Activated naive CD4-positive, alpha-beta T cell treated with anti-CD3 and anti-CD28 coated beads, Interleukin-2, amount 50 U/mL, for 72 hours (primary cell): ENCODE data around the gene DDX60. TPM values are rescaled to one million over a fixed set of nuclear protein-coding genes. Genes with fewer than 3 reads are reported as not detected.
"Not testable (repeated sequence)": the region's sequence is repeated elsewhere in the genome, so short reads cannot be mapped to it uniquely, and the experiment has no call there.

Source experiments
- ATAC-seq, 2 donors: fragments of 150-1000 bp; cut with Tn5 transposase; 2 replicates each; pipeline ENCODE4 v1.10.0; 2021; ENCODE audit warnings: mild to moderate bottlenecking in 2 of 2, moderate library complexity in 2 of 2
- DNase-seq, 2 donors: peaks; one replicate each; pipeline ENCODE4 v3.0.0; 2021 to 2022; ENCODE audit warnings: low spot score in 2 of 2
- H3K27ac Mint-ChIP-seq, 2 donors: one replicate each; pipeline ENCODE4 v1.8.0; 2022; ENCODE audit warnings: mild to moderate bottlenecking in 2 of 2, mixed read lengths in 2 of 2
- H3K36me3 Mint-ChIP-seq, 2 donors: one replicate each; pipeline ENCODE4 v1.8.0; 2022; ENCODE audit warnings: mixed read lengths in 2 of 2
- H3K9me3 Mint-ChIP-seq, 2 donors: one replicate each; pipeline ENCODE4 v1.8.0; 2022; ENCODE audit warnings: mixed read lengths in 2 of 2
- total RNA-seq, 2 donors: library from RNA; stranded (reverse); gene quantifications; one replicate each; pipeline ENCODE4 v1.2.3, GENCODE V29; 2022

Gene DDX60
- total RNA-seq, 2 donors from 2014 or later: 6.4 to 25.6 TPM

DNA sequence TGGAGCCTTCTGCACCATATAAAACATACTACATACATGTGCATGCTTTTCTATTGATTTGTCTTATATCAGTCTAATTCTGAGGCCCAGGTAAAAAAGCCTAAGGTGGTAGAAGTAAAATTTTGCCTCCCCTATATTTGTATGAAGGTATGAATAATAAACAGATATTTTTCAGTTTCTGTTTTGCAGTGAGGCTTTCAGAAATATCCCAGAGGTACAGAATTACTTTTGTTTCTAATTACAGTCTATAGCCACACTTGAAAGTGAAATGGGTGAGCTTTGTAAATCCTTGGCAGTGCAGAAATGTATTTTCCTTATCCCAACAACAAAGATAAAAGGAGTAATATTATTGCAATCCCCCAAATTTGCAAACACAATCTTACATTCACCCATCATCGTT is 59.5 kb downstream of the DDX60 start:
- no peak for ATAC-seq
- Mint-ChIP-seq H3K36me3 (peaks cover 0 to 5% of the 10 kb centered on the region in 2 donors), H3K9me3 (no peaks in the 10 kb centered on the region), H3K27ac (no peak overlapping the region)
- no peak for DNase-seq

GRCh38 chr4:168257768-168258167 is 60.8 kb downstream of the DDX60 start:
- DNase-seq (no peak), ATAC-seq (no peak)
- Mint-ChIP-seq H3K27ac (no peak overlapping the region), H3K9me3 (no peaks in the 10 kb centered on the region), H3K36me3 (peaks cover 10 to 16% of the 10 kb centered on the region in 2 donors)

DNA sequence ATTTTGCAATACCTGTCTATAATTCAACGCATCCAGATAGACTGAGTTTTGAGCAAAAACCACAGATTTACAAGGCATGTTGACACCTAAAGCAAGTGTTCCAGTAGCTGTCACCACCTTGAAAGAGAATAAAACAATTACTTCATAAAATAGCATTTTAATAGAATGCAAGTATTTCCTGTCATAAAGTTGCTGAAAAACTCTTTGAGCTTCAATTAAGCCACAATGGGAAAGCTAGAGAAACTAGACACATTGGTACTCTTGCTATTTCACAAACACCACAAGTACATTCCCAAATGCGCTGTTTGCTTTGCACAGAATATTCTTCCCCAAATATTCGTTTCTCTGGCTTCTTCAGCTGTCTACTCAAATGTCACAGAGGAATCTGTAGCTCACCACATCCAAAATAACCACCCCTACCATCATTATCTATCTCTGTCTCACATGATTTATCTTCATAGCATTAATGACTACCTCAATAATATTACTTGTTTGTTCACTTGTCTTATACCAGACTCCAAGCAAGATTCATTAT is 70.3 kb downstream of the DDX60 start:
- Mint-ChIP-seq H3K36me3 (peaks cover 30 to 34% of the 10 kb centered on the region in 2 donors), H3K9me3 (peaks cover under 1 to 4% of the 10 kb centered on the region in 2 donors), H3K27ac (no peak overlapping the region)
- no peak for ATAC-seq
- DNase-seq: no peak

DNA sequence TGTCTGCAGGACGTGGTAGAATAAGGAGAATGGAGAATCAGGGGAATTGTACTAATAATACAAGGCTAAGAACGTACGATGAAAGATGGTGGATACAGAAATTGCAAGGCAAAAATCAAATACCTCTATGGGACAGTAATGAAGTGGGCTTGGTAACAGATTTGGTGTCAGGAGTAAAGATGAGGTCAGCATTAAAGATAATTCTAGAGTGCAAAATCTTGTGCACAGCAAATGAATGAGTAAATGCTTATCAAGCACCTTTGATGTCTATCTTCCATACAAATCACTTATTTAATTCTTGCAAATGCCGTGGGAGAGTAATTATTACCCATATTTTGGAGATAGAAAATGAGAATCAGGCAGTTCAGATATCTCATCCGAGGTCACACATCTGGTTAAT is 70.9 kb downstream of the DDX60 start:
- Mint-ChIP-seq H3K27ac (no peak overlapping the region), H3K9me3 (peaks cover 7 to 11% of the 10 kb centered on the region in 2 donors), H3K36me3 (peaks cover 33 to 37% of the 10 kb centered on the region in 2 donors)
- ATAC-seq (no peak), DNase-seq (no peak)

DNA sequence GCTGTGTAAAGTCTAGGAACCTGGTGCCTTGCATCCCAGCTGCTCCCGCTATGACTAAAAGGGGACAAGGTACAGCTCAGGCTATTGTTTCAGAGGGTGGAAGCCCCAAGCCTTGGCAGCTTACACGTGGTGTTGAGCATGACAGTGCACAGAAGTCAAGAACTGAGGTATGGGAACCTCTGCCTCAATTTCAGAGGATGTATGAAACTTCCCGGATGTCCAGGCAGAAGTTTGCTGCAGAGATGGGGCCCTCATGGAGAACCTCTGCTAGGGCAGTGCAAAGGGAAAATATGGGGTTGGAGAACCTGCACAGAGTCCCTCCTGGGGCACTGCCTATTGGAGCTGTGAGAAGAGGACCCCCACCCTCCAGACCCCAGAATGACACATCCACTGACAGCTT is 76.6 kb downstream of the DDX60 start:
- H3K36me3 Mint-ChIP-seq: peaks cover 46 to 47% of the 10 kb centered on the region in 2 donors
- peaks cover 17 to 19% of the 10 kb centered on the region in 2 donors for H3K9me3 Mint-ChIP-seq
- DNase-seq (no peak), ATAC-seq (no peak)
- no peak overlapping the region for H3K27ac Mint-ChIP-seq

GRCh38 chr4:168240821-168241220 is 77.7 kb downstream of the DDX60 start:
- DNase-seq (no peak), ATAC-seq (no peak)
- Mint-ChIP-seq H3K27ac (no peak overlapping the region), H3K36me3 (peaks cover 38 to 43% of the 10 kb centered on the region in 2 donors), H3K9me3 (peaks cover 17 to 19% of the 10 kb centered on the region in 2 donors)

DNA sequence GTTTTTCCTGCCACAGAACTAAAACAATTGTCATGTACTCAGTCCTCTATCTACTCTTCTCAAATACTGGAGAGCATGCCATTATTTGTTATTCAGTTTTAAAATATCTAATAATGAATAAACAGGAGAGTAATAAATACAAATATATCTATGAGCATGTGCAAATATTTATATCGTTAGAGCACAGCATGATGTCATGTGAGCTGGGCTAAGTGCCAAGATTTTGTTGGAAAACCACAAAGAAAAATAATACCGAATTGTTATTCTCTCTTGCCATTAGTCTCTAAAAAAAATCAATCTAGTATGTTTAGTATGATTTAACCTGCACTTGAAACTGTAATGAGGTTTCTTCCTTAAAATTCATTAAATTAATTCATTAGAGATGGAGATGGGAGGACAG is 97.3 kb downstream of the DDX60 start:
- DNase-seq (no peak), ATAC-seq (no peak)
- H3K9me3 Mint-ChIP-seq: peaks cover 6 to 10% of the 10 kb centered on the region in 2 donors
- peaks cover 39 to 41% of the 10 kb centered on the region in 2 donors for H3K36me3 Mint-ChIP-seq
- H3K27ac Mint-ChIP-seq: no peak overlapping the region

DNA sequence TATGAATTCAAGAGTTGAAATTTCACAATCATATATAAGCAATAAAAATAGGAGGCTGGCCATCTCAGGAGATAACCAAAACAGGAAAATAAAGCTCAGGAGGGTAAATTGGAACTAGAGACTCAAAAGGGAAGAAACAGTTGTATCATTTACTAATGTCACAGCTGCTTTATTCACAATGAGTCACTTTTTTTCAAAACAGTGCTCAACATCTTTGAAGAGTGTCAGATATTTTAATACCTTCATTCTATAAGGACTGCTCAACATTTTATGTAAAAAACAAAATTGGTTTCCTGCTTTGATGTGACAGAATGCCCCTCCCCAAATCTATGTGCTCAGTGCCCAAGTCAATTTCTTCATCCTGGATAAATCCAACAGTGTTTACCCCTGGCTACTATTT is 97.7 kb downstream of the DDX60 start:
- no peak for DNase-seq
- peak in 1 of 2 donors; percentile 24 for ATAC-seq
- Mint-ChIP-seq H3K36me3 (peaks cover 39 to 41% of the 10 kb centered on the region in 2 donors), H3K27ac (no peak overlapping the region), H3K9me3 (peaks cover 6 to 10% of the 10 kb centered on the region in 2 donors)

DNA sequence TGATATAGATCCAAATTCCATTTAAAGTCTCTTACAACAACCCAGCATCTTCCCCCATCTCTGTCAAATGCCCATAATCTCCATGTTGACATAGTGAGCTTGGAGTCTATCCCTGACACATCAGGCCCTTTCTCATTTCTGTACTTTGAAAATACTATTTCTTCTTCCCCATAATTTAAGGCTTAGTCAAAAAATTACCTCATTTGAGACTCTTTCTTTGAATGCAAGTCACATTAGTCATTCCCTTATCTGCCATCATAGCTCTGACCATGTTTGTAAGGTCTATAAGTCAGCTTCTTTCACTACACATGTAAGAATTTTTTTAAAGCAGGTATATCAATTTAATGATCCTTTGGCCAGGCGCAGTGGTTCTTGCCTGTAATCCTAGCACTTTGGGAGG is 99.9 kb downstream of the DDX60 start:
- peaks cover 15 to 16% of the 10 kb centered on the region in 2 donors for H3K9me3 Mint-ChIP-seq
- no peak overlapping the region for H3K27ac Mint-ChIP-seq
- H3K36me3 Mint-ChIP-seq: peaks cover 49 to 53% of the 10 kb centered on the region in 2 donors
- no peak for DNase-seq
- ATAC-seq: peak in 1 of 2 donors; percentile 69

DNA sequence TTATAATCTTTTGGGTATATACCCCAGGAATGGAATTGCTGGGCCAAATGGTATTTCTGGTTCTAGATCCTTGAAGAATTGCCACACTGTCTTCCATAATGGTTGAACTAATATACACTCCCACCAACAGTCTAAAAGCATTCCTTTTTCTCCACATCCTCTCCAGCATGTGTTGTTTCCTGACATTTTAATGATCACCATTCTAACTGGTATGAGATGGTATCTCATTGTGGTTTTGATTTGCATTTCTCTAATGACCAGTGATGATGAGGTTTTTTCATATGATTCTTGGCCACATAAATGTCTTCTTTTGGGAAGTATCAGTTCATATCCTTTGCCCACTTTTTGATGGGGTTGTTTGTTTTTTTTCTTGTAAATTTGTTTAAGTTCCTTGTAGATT is 105.0 kb downstream of the DDX60 start:
- H3K36me3 Mint-ChIP-seq: peaks cover 32 to 37% of the 10 kb centered on the region in 2 donors

GRCh38 chr4:168212656-168213055 is 105.9 kb downstream of the DDX60 start:
- Mint-ChIP-seq H3K9me3 (peaks cover 16 to 21% of the 10 kb centered on the region in 2 donors), H3K27ac (no peak overlapping the region), H3K36me3 (peaks cover 23 to 36% of the 10 kb centered on the region in 2 donors)
- ATAC-seq: no peak
- DNase-seq: no peak

More for the DNA sequence above, 105.0 kb downstream of the DDX60 start:
- not testable (repeated sequence) for DNase-seq, ATAC-seq, H3K27ac Mint-ChIP-seq
- peaks cover 20 to 25% of the 10 kb centered on the region in 2 donors for H3K9me3 Mint-ChIP-seq

DNA sequence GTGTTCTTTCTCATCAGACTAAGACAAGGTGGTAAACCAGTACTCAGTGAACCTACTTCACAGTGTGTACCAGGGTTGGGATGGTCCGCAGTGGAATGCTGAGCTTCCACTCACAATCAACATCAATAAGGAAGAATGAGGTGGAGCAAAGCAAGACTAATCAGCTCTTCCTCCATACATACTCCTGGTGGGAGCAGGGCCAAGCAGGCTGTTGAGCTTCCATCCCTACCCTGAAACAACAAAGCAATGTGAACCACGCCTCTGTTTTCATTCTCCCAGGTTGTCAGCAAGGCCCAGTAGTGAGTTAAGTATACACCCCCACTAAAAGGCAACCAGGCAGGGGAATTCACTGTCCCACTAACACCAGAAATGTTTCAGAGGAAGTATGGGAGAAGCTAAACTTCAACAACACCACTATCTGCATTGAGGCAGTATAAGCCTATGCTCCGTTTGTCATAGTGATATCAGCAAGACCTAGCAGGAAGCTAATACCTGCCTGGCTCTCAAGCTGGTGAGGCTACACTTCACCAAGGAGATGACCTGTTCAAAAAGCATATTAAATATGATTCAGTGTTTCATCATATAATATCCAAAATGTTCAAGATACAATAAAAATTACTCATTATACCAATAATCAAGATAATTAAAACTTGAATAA is 109.5 kb downstream of the DDX60 start:
- no peak for ATAC-seq
- no peak for DNase-seq
- H3K27ac Mint-ChIP-seq: no peak overlapping the region
- peaks cover 6 to 20% of the 10 kb centered on the region in 2 donors for H3K36me3 Mint-ChIP-seq
- peaks cover 22 to 24% of the 10 kb centered on the region in 2 donors for H3K9me3 Mint-ChIP-seq

DNA sequence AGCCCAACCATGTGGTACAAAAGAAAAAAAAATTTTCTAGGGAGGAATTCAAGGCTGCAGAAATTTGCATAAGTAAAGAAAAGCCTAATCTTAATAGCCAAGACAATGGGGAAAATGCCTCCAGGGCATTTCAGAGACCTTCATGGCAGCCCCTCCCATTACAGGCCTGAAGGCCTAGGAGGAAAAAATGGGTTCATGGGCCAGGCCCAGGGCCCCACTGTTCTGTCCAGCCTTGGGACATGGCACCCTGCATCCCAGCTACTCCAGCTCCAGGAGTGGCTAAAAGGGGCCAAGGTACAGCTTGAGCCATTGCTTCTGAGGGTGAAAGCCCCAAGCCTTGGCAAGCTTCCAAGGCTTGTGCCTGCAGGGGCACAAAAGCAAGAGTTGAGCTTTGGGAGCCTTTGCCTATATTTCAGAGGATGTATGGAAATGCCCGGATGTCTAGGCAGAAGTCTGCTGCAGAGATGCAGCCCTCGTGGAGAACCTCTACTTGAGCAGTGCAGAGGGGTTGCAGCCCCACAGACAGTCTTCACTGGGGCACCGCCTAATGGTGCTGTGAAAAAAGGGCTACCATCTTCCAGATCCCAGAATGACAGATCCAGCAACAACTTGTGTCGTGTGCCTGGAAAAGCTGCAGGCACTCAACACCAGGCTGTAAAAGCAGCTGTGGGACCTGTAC is 115.2 kb downstream of the DDX60 start:
- no peak for DNase-seq
- Mint-ChIP-seq H3K9me3 (peaks cover 28 to 29% of the 10 kb centered on the region in 2 donors), H3K27ac (no peak overlapping the region), H3K36me3 (peaks cover 22 to 24% of the 10 kb centered on the region in 2 donors)
- ATAC-seq: no peak

DNA sequence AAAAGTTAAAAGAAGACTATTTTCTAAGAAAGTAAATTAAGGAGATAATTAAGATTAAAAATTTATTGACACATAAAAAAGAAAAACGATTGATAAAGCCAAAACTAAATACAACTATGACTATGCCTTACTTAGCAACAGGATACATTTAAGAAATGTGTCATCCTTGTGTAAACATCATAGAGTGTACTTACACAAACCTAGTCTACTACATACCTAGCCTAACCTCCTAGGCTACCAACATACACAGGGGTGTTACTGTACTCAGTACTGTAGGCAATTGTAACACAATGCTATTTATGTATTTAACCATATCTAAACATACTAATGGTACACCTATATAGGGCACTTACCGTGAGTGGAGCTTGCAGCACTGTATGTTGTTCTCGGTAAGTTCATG is 117.9 kb downstream of the DDX60 start:
- ATAC-seq (peak in 1 of 2 donors; percentile 43), DNase-seq (no peak)
- H3K36me3 Mint-ChIP-seq: peaks cover 15 to 24% of the 10 kb centered on the region in 2 donors
- peaks cover 24% of the 10 kb centered on the region in 2 donors for H3K9me3 Mint-ChIP-seq
- H3K27ac Mint-ChIP-seq: no peak overlapping the region

- Mint-ChIP-seq H3K27ac (peak overlapping the region in 1 of 2 donors; percentile 83), H3K36me3 (peaks cover 9 to 22% of the 10 kb centered on the region in 2 donors), H3K9me3 (peaks cover 17 to 18% of the 10 kb centered on the region in 2 donors)
- ATAC-seq: peak in 1 of 2 donors; percentile 90
- no peak for DNase-seq
These were observed 119.1 kb downstream of the DDX60 start for GRCh38 chr4:168199260-168199957.

GRCh38 chr4:168197926-168198325 is 120.6 kb downstream of the DDX60 start:
- no peak for DNase-seq
- peaks cover 7 to 9% of the 10 kb centered on the region in 2 donors for H3K36me3 Mint-ChIP-seq
- no peak overlapping the region for H3K27ac Mint-ChIP-seq
- H3K9me3 Mint-ChIP-seq: peaks cover 10% of the 10 kb centered on the region in 2 donors
- ATAC-seq: no peak

DNA sequence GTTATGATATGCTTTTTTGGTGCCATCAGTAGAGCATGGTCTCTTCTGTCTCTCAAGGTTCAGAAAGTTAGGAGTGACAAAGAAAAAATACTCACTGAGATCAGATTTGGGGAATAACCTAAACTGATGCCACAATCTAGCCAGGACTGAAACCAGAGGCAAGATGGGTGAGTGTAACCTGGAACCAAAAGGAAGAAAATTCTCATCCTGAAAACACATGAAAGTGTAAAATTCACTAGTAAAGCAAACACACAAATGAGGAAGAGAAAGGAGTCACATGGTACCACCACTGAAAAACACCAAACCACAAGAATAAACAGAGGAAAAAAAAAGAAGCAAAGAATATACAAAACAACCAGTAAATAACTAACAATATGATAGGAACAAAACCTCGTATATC is 129.8 kb downstream of the DDX60 start:
- no peak for ATAC-seq

More for the DNA sequence above, 129.8 kb downstream of the DDX60 start:
- DNase-seq: no peak
- no peak overlapping the region for H3K27ac Mint-ChIP-seq
- no peaks in the 10 kb centered on the region for H3K36me3 Mint-ChIP-seq
- no peaks in the 10 kb centered on the region for H3K9me3 Mint-ChIP-seq
